Colonic mucosa (tissue), 4 donors: Measurements from ENCODE around the gene SLC26A11. TPM values are rescaled to one million over a fixed set of nuclear protein-coding genes. Genes with fewer than 3 reads are reported as not detected.

Source experiments
- DNase-seq: peaks from one replicate; pipeline ENCODE4 v3.0.0-alpha.2; 2020
- H3K27ac ChIP-seq: fragments of 200-600 bp; one replicate; pipeline ENCODE4 v1.8.0; 2021
- H3K27me3 ChIP-seq: fragments of 200-600 bp; one replicate; pipeline ENCODE4 v1.8.0; 2021
- H3K36me3 ChIP-seq: fragments of 200-600 bp; one replicate; pipeline ENCODE4 v1.8.0; 2021
- H3K4me1 ChIP-seq: fragments of 200-600 bp; one replicate; pipeline ENCODE4 v1.8.0; 2021; ENCODE audit warnings: mild to moderate bottlenecking
- H3K4me3 ChIP-seq: fragments of 200-600 bp; one replicate; pipeline ENCODE4 v1.8.0; 2021
- H3K9ac ChIP-seq, 2 donors: one replicate each; pipeline ENCODE4 v1.7.0; 2013; ENCODE audit warnings: control low read depth in 2 of 2, low read depth in 2 of 2, low read length in 2 of 2
- H3K9me3 ChIP-seq: fragments of 200-600 bp; one replicate; pipeline ENCODE4 v1.8.0; 2021
- CTCF ChIP-seq: fragments of 200-600 bp; IDR thresholded peaks from one replicate; pipeline ENCODE4 v1.8.0; 2022; ENCODE audit warnings: antibody characterized with exemption, mild to moderate bottlenecking
- intact Hi-C: fragments of 100-400 bp; cut with DNase I; formaldehyde crosslinking; loops from one replicate; pipeline ENCODE4 v1.14.1; 2022
- total RNA-seq, 2 donors: library from RNA; stranded (reverse); fragmentation: NEBNext Ultra II Directional in 1 of 2; extraction: Animal tissue kit (Norgen Biotek cat#: 25700) in 1 of 2; gene quantifications; one replicate each; pipeline ENCODE4 v1.2.1, GENCODE V29; 2021
- donor health status: healthy.
- donor health status: DM: no; HTN: no; CAD: no.
- donor health status: DM: no; HTN: no; CAD: no.

The SLC26A11 gene
- total RNA-seq, 2 donors from 2014 or later: 8.0 to 9.3 TPM

GRCh38 chr17:80262775-80263244 is 42.6 kb downstream of the SLC26A11 start:
- Histone ChIP-seq H3K36me3 (no peaks in the 10 kb centered on the region), H3K27ac (peak overlapping the region; percentile 99), H3K9me3 (no peaks in the 10 kb centered on the region), H3K4me1 (peaks cover 12% of the 10 kb centered on the region), H3K4me3 (peak overlapping the region; percentile 48), H3K9ac (peak overlapping the region; percentile 32 to 77), H3K27me3 (no peaks in the 10 kb centered on the region)
- TF ChIP-seq CTCF: no peak
- no peak for DNase-seq
- intact Hi-C loops: no loop called here

GRCh38 chr17:80263253-80264204 is 43.3 kb downstream of the SLC26A11 start:
- Histone ChIP-seq H3K9ac (peak overlapping the region; percentile 32 to 77), H3K9me3 (no peaks in the 10 kb centered on the region)
- intact Hi-C loops: no loop called here

GRCh38 chr17:80264205-80265075 is 44.2 kb downstream of the SLC26A11 start:
- intact Hi-C loops: no loop called here
- Histone ChIP-seq H3K27me3 (no peaks in the 10 kb centered on the region), H3K4me1 (peaks cover 7% of the 10 kb centered on the region), H3K9ac (peak overlapping the region; percentile 31 to 77), H3K4me3 (peak overlapping the region; percentile 48), H3K36me3 (no peaks in the 10 kb centered on the region), H3K9me3 (no peaks in the 10 kb centered on the region), H3K27ac (peak overlapping the region; percentile 99)
- no peak for TF ChIP-seq CTCF
- DNase-seq: no peak

More at GRCh38 chr17:80263253-80264204, 43.3 kb downstream of the SLC26A11 start:
- Histone ChIP-seq H3K4me1 (peaks cover 12% of the 10 kb centered on the region), H3K36me3 (no peaks in the 10 kb centered on the region), H3K27me3 (no peaks in the 10 kb centered on the region), H3K27ac (peak overlapping the region; percentile 99), H3K4me3 (peak overlapping the region; percentile 48)
- DNase-seq: peak; percentile 95
- no peak for TF ChIP-seq CTCF

- no peak for DNase-seq
- H3K27ac ChIP-seq: no peak overlapping the region
- intact Hi-C loops: no loop called here
Measured at GRCh38 chr17:80265205-80266068, 45.2 kb downstream of the SLC26A11 start.

More at GRCh38 chr17:80265205-80266068, 45.2 kb downstream of the SLC26A11 start:
- no peak overlapping the region for H3K9ac ChIP-seq
- no peak for TF ChIP-seq CTCF
- H3K4me1 ChIP-seq: peaks cover 7% of the 10 kb centered on the region
- H3K9me3 ChIP-seq: no peaks in the 10 kb centered on the region
- no peaks in the 10 kb centered on the region for H3K27me3 ChIP-seq
- H3K36me3 ChIP-seq: no peaks in the 10 kb centered on the region
- peak overlapping the region; percentile 48 for H3K4me3 ChIP-seq
